H1 (cell line): ENCODE measurements around the gene SPINT1. TPM values are rescaled to one million over a fixed set of nuclear protein-coding genes. Genes with fewer than 3 reads are reported as not detected.

Experiments used
- CTCF ChIA-PET: fragments of 300-600 bp; sonication (Branson Sonifier 250); formaldehyde crosslinking; loops from one replicate; lab custom pipeline; 2021; ENCODE audit not compliant: partially characterized antibody; lab: Charles Lee
- POLR2A ChIA-PET: fragments of 300-600 bp; sonication (Branson Sonifier 250); formaldehyde crosslinking; loops from one replicate; lab custom pipeline; 2021; ENCODE audit warnings: inconsistent platforms; ENCODE audit not compliant: partially characterized antibody; lab: Charles Lee
- DNase-seq, 2 experiments: peaks; one replicate each; pipeline versions ENCODE4 v3.0.0 to v3.0.0-alpha.2; 2010 to 2022; ENCODE audit warnings: low spot score in 2 of 2, low read depth in 1 of 2, mixed read lengths in 1 of 2
- FAIRE-seq: peaks from 2 replicates; lab custom pipeline; 2011; peaks lifted over from hg19 to GRCh38; lab: Jason Lieb, UNC
- H2AFZ ChIP-seq: 2 replicates; pipeline ENCODE4 v1.8.1; 2012; ENCODE audit warnings: low read length, inconsistent platforms
- H2AK5ac ChIP-seq: 2 replicates; pipeline ENCODE4 v1.6.1; 2013; ENCODE audit warnings: low read depth, low read length
- H2BK120ac ChIP-seq: replicated peaks from 2 replicates; pipeline ENCODE3; 2013; ENCODE audit warnings: low read depth, low read length, inconsistent platforms
- H2BK12ac ChIP-seq: 2 replicates; pipeline ENCODE4 v1.6.1; 2013; ENCODE audit warnings: low read depth, low read length
- H2BK15ac ChIP-seq: 2 replicates; pipeline ENCODE4 v1.6.1; 2013; ENCODE audit warnings: low read length
- H2BK20ac ChIP-seq: 2 replicates; pipeline ENCODE4 v1.6.1; 2013; ENCODE audit warnings: low read length
- H2BK5ac ChIP-seq: 2 replicates; pipeline ENCODE4 v1.6.1; 2013; ENCODE audit warnings: low read depth, low read length
- H3K14ac ChIP-seq: 2 replicates; pipeline ENCODE4 v1.6.1; 2013; ENCODE audit warnings: inconsistent platforms; ENCODE audit not compliant: insufficient read length
- H3K18ac ChIP-seq: 2 replicates; pipeline ENCODE4 v1.6.1; 2013; ENCODE audit warnings: low read length; ENCODE audit errors: extremely low read depth
- H3K23ac ChIP-seq: 2 replicates; pipeline ENCODE4 v1.6.1; 2013; ENCODE audit warnings: inconsistent platforms; ENCODE audit not compliant: insufficient read length
- H3K23me2 ChIP-seq: 2 replicates; pipeline ENCODE4 v1.6.1; 2013; ENCODE audit warnings: low read depth, low read length
- H3K27ac ChIP-seq: 2 replicates; pipeline ENCODE4 v1.6.1; 2011; ENCODE audit warnings: low read depth, low read length, inconsistent platforms
- H3K27me3 ChIP-seq, 4 experiments: replicated peaks in 1 of 4; 1 replicate in 1 of 4; 2 replicates in 3 of 4; pipeline versions ENCODE4 v1.6.1 to v1.8.1; 2011 to 2013; ENCODE audit warnings: low read length in 3 of 4, mild to moderate bottlenecking in 3 of 4, inconsistent platforms in 2 of 4, mixed read lengths in 2 of 4, moderate library complexity in 1 of 4; ENCODE audit not compliant: control insufficient read depth in 3 of 4, insufficient read depth in 3 of 4; ENCODE audit errors: extremely low read depth in 1 of 4
- H3K36me3 ChIP-seq, 4 experiments: 2 replicates each; pipeline versions ENCODE4 v1.6.1 to v1.8.1; 2011 to 2013; ENCODE audit warnings: mild to moderate bottlenecking in 4 of 4, low read length in 3 of 4, moderate library complexity in 2 of 4, control low read depth in 1 of 4, inconsistent platforms in 1 of 4; ENCODE audit not compliant: insufficient read depth in 4 of 4, control insufficient read depth in 2 of 4
- H3K4ac ChIP-seq: replicated peaks from 2 replicates; pipeline ENCODE3; 2013; ENCODE audit warnings: low read length, low read depth, mixed read lengths, inconsistent platforms; ENCODE audit not compliant: insufficient read length
- H3K4me1 ChIP-seq, 4 experiments: replicated peaks in 1 of 4; 1 replicate in 1 of 4; 2 replicates in 3 of 4; pipeline versions ENCODE4 v1.6.1 to v1.8.1; 2011 to 2013; ENCODE audit warnings: low read length in 3 of 4, inconsistent platforms in 2 of 4, mixed read lengths in 1 of 4; ENCODE audit not compliant: insufficient read depth in 4 of 4, control insufficient read depth in 3 of 4
- H3K4me2 ChIP-seq, 2 experiments: 2 replicates each; pipeline versions ENCODE4 v1.6.1 to v1.8.1; 2011 to 2013; ENCODE audit warnings: low read depth in 2 of 2, low read length in 2 of 2, control low read depth in 1 of 2, inconsistent platforms in 1 of 2, mild to moderate bottlenecking in 1 of 2; ENCODE audit not compliant: insufficient read depth in 1 of 2
- H3K4me3 ChIP-seq, 4 experiments: fragments of 200-600, 300-600 bp in 1 of 4; sonication (generic), shearing (Covaris generic), sonication (Bioruptor Twin) in 1 of 4; 2 replicates each; pipeline versions ENCODE4 v1.5.1 to v1.8.1; 2011 to 2016; ENCODE audit warnings: low read length in 4 of 4, low read depth in 3 of 4, control low read depth in 2 of 4, inconsistent platforms in 2 of 4, mild to moderate bottlenecking in 2 of 4, mixed read lengths in 1 of 4, moderate library complexity in 1 of 4; ENCODE audit not compliant: insufficient read depth in 2 of 4; ENCODE audit errors: extremely low read depth in 1 of 4
- H3K56ac ChIP-seq: replicated peaks from 2 replicates; pipeline ENCODE3; 2013; ENCODE audit warnings: low read depth, mild to moderate bottlenecking, mixed read lengths, low read length, inconsistent platforms; ENCODE audit not compliant: insufficient read length
- H3K79me1 ChIP-seq: 2 replicates; pipeline ENCODE4 v1.6.1; 2013; ENCODE audit warnings: low read depth, low read length, control low read depth
- H3K79me2 ChIP-seq, 2 experiments: 2 replicates each; pipeline versions ENCODE4 v1.6.1 to v1.8.1; 2012 to 2013; ENCODE audit warnings: low read length in 2 of 2, mild to moderate bottlenecking in 2 of 2, inconsistent platforms in 1 of 2; ENCODE audit not compliant: insufficient read depth in 2 of 2, control insufficient read depth in 1 of 2
- H3K9ac ChIP-seq, 4 experiments: replicated peaks in 1 of 4; 1 replicate in 1 of 4; 2 replicates in 3 of 4; pipeline versions ENCODE4 v1.6.1 to v1.8.1; 2011 to 2013; ENCODE audit warnings: low read depth in 3 of 4, low read length in 3 of 4, control low read depth in 2 of 4, mild to moderate bottlenecking in 2 of 4, moderate library complexity in 2 of 4, inconsistent platforms in 1 of 4; ENCODE audit errors: extremely low read depth in 1 of 4
- H3K9me3 ChIP-seq, 2 experiments: 2 replicates each; pipeline versions ENCODE4 v1.6.1 to v1.8.1; 2012 to 2013; ENCODE audit warnings: mild to moderate bottlenecking in 2 of 2, moderate library complexity in 2 of 2, control low read depth in 1 of 2, inconsistent platforms in 1 of 2, low read depth in 1 of 2, low read length in 1 of 2, mixed read lengths in 1 of 2; ENCODE audit not compliant: insufficient read depth in 2 of 2
- H4K20me1 ChIP-seq, 2 experiments: replicated peaks in 1 of 2; 2 replicates each; pipeline versions ENCODE3 to v1.8.1; 2011 to 2013; ENCODE audit warnings: inconsistent platforms in 2 of 2, low read length in 2 of 2, mild to moderate bottlenecking in 1 of 2; ENCODE audit not compliant: insufficient read depth in 2 of 2, control insufficient read depth in 1 of 2
- H4K5ac ChIP-seq: 2 replicates; pipeline ENCODE4 v1.6.1; 2013; ENCODE audit warnings: low read length, low read depth, mixed read lengths, inconsistent platforms; ENCODE audit not compliant: insufficient read length
- H4K8ac ChIP-seq: 2 replicates; pipeline ENCODE4 v1.8.0; 2013; ENCODE audit warnings: mild to moderate bottlenecking, moderate library complexity, low read length, inconsistent platforms; ENCODE audit not compliant: insufficient read depth; ENCODE audit errors: extremely low read depth
- H4K91ac ChIP-seq: replicated peaks from 2 replicates; pipeline ENCODE3; 2013; ENCODE audit warnings: low read length, mixed read lengths, inconsistent platforms; ENCODE audit not compliant: insufficient read length
- ATF3 ChIP-seq: IDR thresholded peaks from 2 replicates; pipeline ENCODE4 v1.6.1; 2011; ENCODE audit warnings: low read depth, mild to moderate bottlenecking, low read length; ENCODE audit not compliant: insufficient read depth
- GABPA ChIP-seq: IDR thresholded peaks from 2 replicates; pipeline ENCODE4 v1.6.1; 2011; ENCODE audit warnings: mild to moderate bottlenecking, low read length, moderate library complexity, borderline replicate concordance; ENCODE audit not compliant: insufficient read depth
- KDM4A ChIP-seq: IDR thresholded peaks from one replicate; pipeline ENCODE4 v1.7.1; 2012; ENCODE audit warnings: low read depth, mild to moderate bottlenecking, moderate library complexity, low read length, inconsistent platforms; ENCODE audit not compliant: severe bottlenecking
- MAX ChIP-seq: IDR thresholded peaks from 2 replicates; pipeline ENCODE4 v1.6.1; 2012; ENCODE audit warnings: inconsistent platforms
- RXRA ChIP-seq: IDR thresholded peaks from 2 replicates; pipeline ENCODE4 v1.6.1; 2011; ENCODE audit warnings: low read depth, mild to moderate bottlenecking, low read length, moderate library complexity; ENCODE audit not compliant: insufficient read depth
- SUZ12 ChIP-seq: fragments of 200-600 bp; sonication (generic); IDR thresholded peaks from 2 replicates; pipeline ENCODE4 v1.6.1; 2012; ENCODE audit warnings: mild to moderate bottlenecking, inconsistent platforms, low read length, moderate library complexity, mixed read lengths
- WGBS, 2 experiments: shearing (Covaris generic) in 1 of 2; methylation state at CpG; one replicate each; pipeline versions ENCODE4 v1.1.6 to v1.1.7; 2013 to 2015; ENCODE audit warnings: low lambda C conversion rate in 2 of 2, mixed read lengths in 2 of 2, inconsistent platforms in 1 of 2, low coverage in 1 of 2, missing lambda C conversion rate in 1 of 2; ENCODE audit not compliant: insufficient replicate concordance in 2 of 2, insufficient coverage in 1 of 2, insufficient read length in 1 of 2; ENCODE audit errors: extremely low coverage in 1 of 2, missing lambda C conversion rate in 1 of 2; 5-methylcytosine and 5-hydroxymethylcytosine counted together
- long read RNA-seq, 2 experiments: library from RNA in 1 of 2; library from capped mRNA in 1 of 2; stranded (forward); transcript quantifications; one replicate each; pipeline ENCODE4 v2.0.0, GENCODE V29; 2021; ENCODE audit warnings: inconsistent platforms in 1 of 2
- polyA minus RNA-seq, 3 experiments: library from RNA; depleted of rRNA, polyadenylated mRNA; stranded (reverse); fragments of >200 nt; gene quantifications; 1 replicate in 2 of 3; 2 replicates in 1 of 3; pipeline ENCODE4 v1.2.3, GENCODE V29; 2011
- polyA plus RNA-seq, 7 experiments: library from polyadenylated mRNA; depleted of rRNA in 3 of 7; stranded (reverse) in 5 of 7; unstranded in 2 of 7; fragments of >200 nt in 5 of 7; fragments of 200-250 nt in 2 of 7; gene quantifications; 1 replicate in 5 of 7; 2 replicates in 1 of 7; 4 replicates in 1 of 7; pipeline versions ENCODE4 v1.2.1 to v1.2.3, GENCODE V29; 2011 to 2013; ENCODE audit warnings: missing spikeins in 2 of 7, mixed read lengths in 2 of 7
- total RNA-seq: library from RNA; stranded (reverse); fragmentation: NEBNext Ultra II Directional; extraction: Animal tissue kit (Norgen Biotek cat#: 25700); gene quantifications from 2 replicates; pipeline ENCODE4 v1.2.1, GENCODE V29; 2021

The SPINT1 gene
- 117 TPM in 2 replicates for total RNA-seq
- 155 and 266 TPM in 2 replicates for polyA plus RNA-seq (2011; rRNA removed)
- polyA plus RNA-seq (2011; cell fraction: cytosol; rRNA removed) = 84.0 TPM
- 163 TPM for polyA plus RNA-seq (2011; cell fraction: nucleus; rRNA removed)
- polyA plus RNA-seq (2012, experiment 1 of 2) = 64.9 to 131 TPM (median 112 TPM) in 4 replicates
- 126 TPM for polyA plus RNA-seq (2012, experiment 2 of 2)
- polyA plus RNA-seq (2013, experiment 1 of 2) = 164 TPM
- 165 TPM for polyA plus RNA-seq (2013, experiment 2 of 2)
- 85.9 and 106 TPM in 2 replicates for polyA minus RNA-seq (2011; rRNA and poly(A)+ RNA removed)
- 91.7 TPM for polyA minus RNA-seq (2011; cell fraction: cytosol; rRNA and poly(A)+ RNA removed)
- polyA minus RNA-seq (2011; cell fraction: nucleus; rRNA and poly(A)+ RNA removed) = 80.2 TPM
- long read RNA-seq, experiment 1, transcript SPINT1-202 (11 exons, 2,456 nt) = major isoform, 6 of 135 reads
- long read RNA-seq, experiment 1, partial matches to known transcripts = 98 of 135 reads
- long read RNA-seq, experiment 1, other reads (novel, unspliced or antisense) = 23 of 135 reads
- long read RNA-seq, experiment 2, partial matches to known transcripts = 0 of 2 reads
- long read RNA-seq, experiment 2, other reads (novel, unspliced or antisense) = 2 of 2 reads

- H3K4me3 ChIP-seq = peak within 1 kb of the TSS; percentile 65 to 88 (median 76)
- H4K20me1 ChIP-seq = peaks cover 5 to 18% of the 10 kb centered on the region in 2 experiments
- H3K9me3 ChIP-seq = no peaks in the 10 kb centered on the region
- H2BK15ac ChIP-seq = 0 out of 2 replicates have a peak within 1 kb of the TSS, but pooled peaks have one; percentile 61
- peaks cover 13% of the 10 kb centered on the region for H3K23me2 ChIP-seq
- H3K23ac ChIP-seq = no peak within 1 kb of the TSS
- peak within 1 kb of the TSS; percentile 93 for H3K18ac ChIP-seq
- H3K36me3 ChIP-seq = peaks cover 0 to 7% (median under 1%) of the 10 kb centered on the region in 4 experiments; a peak in 4 of 8 replicates
- peaks cover 0 to 26% (median 15%) of the 10 kb centered on the region in 4 experiments; a peak in 6 of 7 replicates for H3K4me1 ChIP-seq
- peaks cover 24% of the 10 kb centered on the region for H3K79me1 ChIP-seq
- CTCF ChIA-PET = interaction anchor here (0.9 to 14.5 kb wide), 13 partner anchors 11 to 165 kb away, joined by 3 to 157 read pairs (median 5); no protein-coding TSS in a partner anchor
- peak within 1 kb of the TSS; percentile 56; the same call in 1 of the 2 replicates for H2AFZ ChIP-seq
- H4K91ac ChIP-seq = peak within 1 kb of the TSS; percentile 97
- H4K5ac ChIP-seq = peak within 1 kb of the TSS; percentile 81
- DNase-seq (peak in 1 of 2 experiments; percentile 79), FAIRE-seq (no peak)
- WGBS, 2 experiments = 2% methylated on average over 38 of the region's 89 CpGs; no CpG with 5 or more reads in 1 of the 2 experiments
- H3K27ac ChIP-seq = peak within 1 kb of the TSS; percentile 82
- peaks cover 0 to 42% of the 10 kb centered on the region in 2 experiments; a peak in 3 of 4 replicates for H3K79me2 ChIP-seq
- H3K4ac ChIP-seq = peak within 1 kb of the TSS; percentile 91
- H3K27me3 ChIP-seq = peaks cover 0 to 2% (median 0%) of the 10 kb centered on the region in 4 experiments; a peak in 1 of 7 replicates
- H2AK5ac ChIP-seq = no peak within 1 kb of the TSS
- peak within 1 kb of the TSS; percentile 67 to 93 (median 80) for H3K9ac ChIP-seq
- H2BK12ac ChIP-seq = peak within 1 kb of the TSS; percentile 39
- peak within 1 kb of the TSS; percentile 88; the same call in 1 of the 2 replicates for H2BK5ac ChIP-seq
- H3K4me2 ChIP-seq = peak within 1 kb of the TSS; percentile 85 to 96
- no peak within 1 kb of the TSS for H2BK120ac ChIP-seq
- H4K8ac ChIP-seq = peak within 1 kb of the TSS; percentile 97
- POLR2A ChIA-PET = interaction anchor here (0.7 to 3.1 kb wide), 34 partner anchors 10 to 405 kb away, joined by 3 to 37 read pairs (median 5); partner anchors contain the start of genes CHAC1, DNAJC17, GCHFR and PPP1R14D
- no peak within 1 kb of the TSS for H2BK20ac ChIP-seq
- H3K56ac ChIP-seq = peak within 1 kb of the TSS; percentile 71
- H3K14ac ChIP-seq = no peak within 1 kb of the TSS
- TF ChIP-seq SUZ12 = no peak
- 0 out of 2 replicates have a peak, but pooled peaks have one; percentile 20 for TF ChIP-seq GABPA
- peak; percentile 53 for TF ChIP-seq MAX
- TF ChIP-seq ATF3 = no peak
- TF ChIP-seq RXRA = no peak
- peak; percentile 78 for TF ChIP-seq KDM4A
These were observed at the start of gene SPINT1 for GRCh38 chr15:40843885-40844695. Gene SPINT1, plus strand, starts transcription at chr15:40844048. Its CDS starts 507 bp downstream, at chr15:40844555.
